Activated CD8-positive, alpha-beta T cell treated with anti-CD3 and anti-CD28 coated beads, Interleukin-2, amount 10 ng/mL, durations not matched to agents 7 days and 5 days (primary cell): ENCODE data around the gene TEKT5. TPM values are rescaled to one million over a fixed set of nuclear protein-coding genes. Genes with fewer than 3 reads are reported as not detected.
"Not testable (repeated sequence)": the region's sequence is repeated elsewhere in the genome, so short reads cannot be mapped to it uniquely, and the experiment has no call there.

Source experiments
- ATAC-seq: fragments of 150-1000 bp; cut with Tn5 transposase; one replicate; pipeline ENCODE4 v1.10.0; 2021; ENCODE audit warnings: moderate library complexity
- CTCF ChIA-PET: fragments of 350-600 bp; sonication (Branson Sonifier 250); formaldehyde crosslinking; loops from one replicate; lab custom pipeline; 2021; ENCODE audit warnings: antibody characterized with exemption; lab: Charles Lee
- POLR2A ChIA-PET: fragments of 350-600 bp; sonication (Branson Sonifier 250); formaldehyde crosslinking; loops from one replicate; lab custom pipeline; 2021; ENCODE audit warnings: antibody characterized with exemption; lab: Charles Lee
- DNase-seq: peaks from one replicate; pipeline ENCODE4 v3.0.0-alpha.2; 2020
- H3K27ac Mint-ChIP-seq: one replicate; pipeline ENCODE4 v1.8.0; 2021; ENCODE audit warnings: mild to moderate bottlenecking, mixed read lengths
- H3K27me3 Mint-ChIP-seq: one replicate; pipeline ENCODE4 v1.8.0; 2021; ENCODE audit warnings: low read depth, mixed read lengths
- H3K36me3 Mint-ChIP-seq: one replicate; pipeline ENCODE4 v1.8.0; 2021; ENCODE audit warnings: low read depth, mixed read lengths
- H3K4me1 Mint-ChIP-seq: one replicate; pipeline ENCODE4 v1.8.0; 2021; ENCODE audit warnings: low read depth, mixed read lengths
- H3K4me3 Mint-ChIP-seq: one replicate; pipeline ENCODE4 v1.8.0; 2021; ENCODE audit warnings: mild to moderate bottlenecking, mixed read lengths
- H3K9me3 Mint-ChIP-seq: one replicate; pipeline ENCODE4 v1.8.0; 2022; ENCODE audit warnings: mixed read lengths; ENCODE audit not compliant: insufficient read depth
- total RNA-seq, 2 experiments: library from RNA; stranded (reverse); gene quantifications; one replicate each; pipeline ENCODE4 v1.2.3, GENCODE V29; 2021

Gene TEKT5
- total RNA-seq, result not detected

DNA sequence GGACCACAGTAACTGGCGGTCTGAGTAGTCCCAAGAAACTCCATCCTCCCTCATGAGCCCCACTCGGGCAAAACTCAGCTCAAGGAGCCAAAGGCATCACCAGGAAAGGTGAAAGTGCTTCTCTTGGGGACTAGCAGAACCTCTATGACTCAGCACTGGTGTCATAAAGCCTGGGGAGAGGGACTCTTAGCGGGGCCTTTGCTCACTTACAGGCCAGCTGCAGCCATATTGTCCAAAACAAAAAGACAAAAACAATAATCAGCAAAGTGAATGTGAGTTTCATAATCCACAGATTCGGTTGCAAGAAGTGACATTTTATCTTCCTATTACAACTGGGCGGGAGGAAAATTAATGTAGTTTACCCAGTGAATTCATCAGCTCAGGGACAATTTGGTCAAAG lies at the start of gene TEKT5:
TSS of gene TEKT5 (minus strand) at position 101 of the 400 bp plus-strand sequence. CDS start at position 44, 57 bp downstream.
- CTCF ChIA-PET, result no interaction called here
- ATAC-seq (no peak), DNase-seq (no peak)
- Mint-ChIP-seq H3K4me1 (peaks cover 9% of the 10 kb centered on the region), H3K4me3 (no peak within 1 kb of the TSS), H3K9me3 (no peaks in the 10 kb centered on the region), H3K36me3 (no peaks in the 10 kb centered on the region), H3K27ac (no peak within 1 kb of the TSS), H3K27me3 (no peaks in the 10 kb centered on the region)
- POLR2A ChIA-PET, result no interaction called here

DNA sequence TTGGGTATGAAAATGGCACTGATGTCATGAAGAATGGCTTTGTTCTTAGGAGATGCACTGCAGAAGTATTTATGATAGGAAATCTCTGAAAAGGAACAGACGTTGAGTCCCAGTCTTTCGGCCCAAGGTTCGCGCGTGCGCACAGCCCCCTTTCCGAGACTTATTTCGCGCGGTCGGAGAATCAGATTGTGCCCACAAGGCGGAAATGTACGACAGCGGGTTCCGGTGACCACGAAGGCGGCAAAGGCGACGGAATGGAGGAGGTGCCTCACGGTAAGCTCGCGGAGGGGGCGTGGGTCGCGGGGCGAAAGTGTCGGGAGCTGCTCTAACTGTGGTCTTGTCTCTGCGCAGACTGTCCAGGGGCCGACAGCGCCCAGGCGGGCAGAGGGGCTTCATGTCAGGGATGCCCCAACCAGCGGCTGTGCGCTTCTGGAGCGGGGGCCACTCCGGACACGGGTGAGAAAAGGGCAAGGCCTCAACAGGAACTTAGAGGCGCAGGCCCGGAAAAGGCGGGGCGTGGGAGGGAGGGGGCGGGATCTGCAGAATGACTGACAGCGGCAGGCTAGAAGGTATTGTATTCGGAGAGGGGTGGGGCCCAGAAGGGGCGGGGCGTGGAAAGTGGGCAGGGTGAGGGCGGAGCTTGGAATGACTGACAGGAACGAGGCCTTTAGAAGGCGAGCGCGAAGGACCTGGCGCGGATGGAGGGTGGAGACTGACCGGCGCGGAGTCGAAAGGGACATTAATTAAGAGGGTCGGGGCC lies 49.1 kb upstream of the TEKT5 start, which contains the start of gene NUBP1:
TSS of gene NUBP1 (plus strand) at position 233 of the 760 bp plus-strand sequence. CDS start at position 255, 22 bp downstream.
- peak; percentile 91 for ATAC-seq
- no peaks in the 10 kb centered on the region for H3K27me3 Mint-ChIP-seq
- POLR2A ChIA-PET, result interaction anchor here (0.6 to 1.8 kb wide), 7 partner anchors 127 to 354 kb away, joined by 3 to 13 read pairs (median 3); partner anchors contain the start of gene CIITA
- H3K36me3 Mint-ChIP-seq, result peaks cover 13% of the 10 kb centered on the region
- peak within 1 kb of the TSS; percentile 95 for H3K4me3 Mint-ChIP-seq
- H3K27ac Mint-ChIP-seq, result peak within 1 kb of the TSS; percentile 99
- CTCF ChIA-PET, result interaction anchor here (0.9 to 2.3 kb wide), 7 partner anchors 12 to 230 kb away, joined by 3 to 18 read pairs (median 3); partner anchors contain the start of gene CIITA
- no peaks in the 10 kb centered on the region for H3K9me3 Mint-ChIP-seq
- peaks cover 55% of the 10 kb centered on the region for H3K4me1 Mint-ChIP-seq
- DNase-seq, result peak; percentile 99

DNA sequence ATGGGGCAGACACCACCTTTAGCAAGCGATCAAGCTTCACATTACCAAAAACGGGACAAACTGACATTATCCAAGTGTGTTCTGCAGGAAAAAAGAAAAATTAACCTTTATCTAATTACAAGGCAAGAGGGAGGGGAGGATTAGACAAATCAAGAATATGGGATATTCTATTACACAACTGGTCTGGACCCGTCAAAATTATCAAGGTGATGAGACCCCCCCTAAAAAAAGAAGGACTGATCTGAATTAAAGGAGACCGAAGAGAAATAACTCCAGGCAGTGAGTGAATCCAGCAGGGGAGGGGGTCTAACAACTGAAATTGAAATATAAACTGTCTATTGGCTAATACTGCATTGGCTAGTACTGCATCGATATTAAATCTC lies 48.5 kb upstream of the TEKT5 start:
- Mint-ChIP-seq H3K9me3 (no peaks in the 10 kb centered on the region), H3K36me3 (peaks cover 10% of the 10 kb centered on the region), H3K27me3 (no peaks in the 10 kb centered on the region), H3K4me1 (peaks cover 60% of the 10 kb centered on the region), H3K4me3 (peak overlapping the region; percentile 95), H3K27ac (peak overlapping the region; percentile 99)
- CTCF ChIA-PET, result interaction anchor here (1.1 to 2.3 kb wide), 3 partner anchors 134 to 222 kb away, joined by 3 to 18 read pairs (median 3); partner anchors contain the start of gene CIITA
- no peak for ATAC-seq
- POLR2A ChIA-PET, result interaction anchor here (0.6 to 1.7 kb wide), 6 partner anchors 127 to 209 kb away, joined by 3 to 11 read pairs (median 3); partner anchors contain the start of gene CIITA
- DNase-seq, result no peak

DNA sequence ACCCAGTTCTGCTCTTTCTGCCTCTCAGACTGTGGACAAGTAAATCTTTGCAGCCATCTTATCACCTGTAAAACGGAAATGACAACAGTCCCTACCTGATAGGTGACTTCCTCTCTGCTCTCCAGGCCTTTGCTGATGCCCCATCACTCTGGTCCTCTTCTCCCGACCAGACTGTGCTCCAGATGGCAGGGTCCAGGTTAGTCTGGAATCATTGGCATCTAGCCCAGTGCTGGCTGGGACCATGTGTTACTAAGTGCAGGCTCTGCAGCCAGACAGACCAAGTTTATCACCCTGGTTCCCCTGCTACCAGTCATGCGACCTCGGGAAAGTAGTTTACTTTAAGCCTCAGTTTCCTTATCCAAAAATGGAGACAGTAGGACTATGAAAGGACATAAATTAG lies 47.1 kb upstream of the TEKT5 start:
- POLR2A ChIA-PET, result no interaction called here

DNA sequence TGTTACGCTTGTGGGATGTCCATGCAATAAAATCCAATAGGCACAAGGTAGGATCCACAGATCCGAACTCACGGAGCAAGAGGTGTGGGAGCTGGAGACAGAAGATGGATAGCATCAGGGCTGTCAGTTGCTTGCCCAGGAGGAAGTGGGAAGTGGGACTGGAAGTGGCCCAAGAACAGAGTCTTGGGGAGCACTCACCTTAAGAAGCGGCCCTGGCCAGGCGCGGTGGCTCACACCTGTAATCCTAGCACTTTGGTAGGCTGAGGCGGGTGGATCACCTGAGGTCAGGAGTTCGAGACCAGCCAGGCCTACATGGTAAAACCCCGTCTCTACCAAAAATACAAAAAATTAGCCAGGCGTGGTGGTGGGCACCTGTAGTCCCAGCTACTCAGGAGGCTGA lies 46.5 kb upstream of the TEKT5 start:
- peaks cover 67% of the 10 kb centered on the region for H3K4me1 Mint-ChIP-seq
- DNase-seq, result not testable (repeated sequence)

More for the DNA sequence above, 47.1 kb upstream of the TEKT5 start:
- DNase-seq (no peak), ATAC-seq (no peak)
- no peaks in the 10 kb centered on the region for H3K9me3 Mint-ChIP-seq
- CTCF ChIA-PET, result interaction anchor here (1.0 kb wide), 1 partner anchor 177 kb away, joined by 4 read pairs; no protein-coding TSS in a partner anchor
- H3K36me3 Mint-ChIP-seq, result peaks cover 2% of the 10 kb centered on the region
- peaks cover 67% of the 10 kb centered on the region for H3K4me1 Mint-ChIP-seq
- no peaks in the 10 kb centered on the region for H3K27me3 Mint-ChIP-seq
- no peak overlapping the region for H3K27ac Mint-ChIP-seq
- H3K4me3 Mint-ChIP-seq, result no peak overlapping the region

DNA sequence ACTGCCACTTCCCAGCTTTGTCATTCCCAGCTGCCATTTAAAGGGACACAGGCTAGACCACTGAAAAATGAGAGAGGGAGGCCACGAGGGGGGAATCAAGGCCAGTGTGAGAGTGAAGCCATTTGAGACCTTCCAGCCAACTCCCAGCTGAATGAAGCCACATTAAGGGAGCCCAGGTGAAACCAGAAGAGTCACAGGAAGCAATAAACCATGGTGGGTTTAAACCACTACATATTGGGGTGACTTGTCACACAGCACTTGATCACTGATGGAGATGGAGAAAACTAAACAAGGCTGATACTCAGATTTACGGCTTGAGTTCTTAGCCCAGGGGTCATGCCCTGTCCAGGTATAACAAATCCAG lies 46.1 kb upstream of the TEKT5 start:
- no peaks in the 10 kb centered on the region for H3K9me3 Mint-ChIP-seq
- ChIA-PET POLR2A (no interaction called here), CTCF (interaction anchor here (0.8 to 7.0 kb wide), 4 partner anchors 177 to 227 kb away, joined by 3 to 112 read pairs (median 7); no protein-coding TSS in a partner anchor)
- no peaks in the 10 kb centered on the region for H3K27me3 Mint-ChIP-seq
- peaks cover 2% of the 10 kb centered on the region for H3K36me3 Mint-ChIP-seq
- peak overlapping the region; percentile 45 for H3K27ac Mint-ChIP-seq
- DNase-seq, result peak; percentile 58
- H3K4me3 Mint-ChIP-seq, result peak overlapping the region; percentile 19
- peaks cover 66% of the 10 kb centered on the region for H3K4me1 Mint-ChIP-seq
- ATAC-seq, result no peak

More for the DNA sequence above, 46.5 kb upstream of the TEKT5 start:
- H3K9me3 Mint-ChIP-seq, H3K27me3 Mint-ChIP-seq, POLR2A ChIA-PET, H3K36me3 Mint-ChIP-seq, ATAC-seq: not testable (repeated sequence)
- Mint-ChIP-seq H3K4me3 (peak overlapping the region; percentile 19), H3K27ac (peak overlapping the region; percentile 45)
- CTCF ChIA-PET, result interaction anchor here (1.0 to 2.0 kb wide), 3 partner anchors 178 to 220 kb away, joined by 4 to 9 read pairs (median 5); no protein-coding TSS in a partner anchor

DNA sequence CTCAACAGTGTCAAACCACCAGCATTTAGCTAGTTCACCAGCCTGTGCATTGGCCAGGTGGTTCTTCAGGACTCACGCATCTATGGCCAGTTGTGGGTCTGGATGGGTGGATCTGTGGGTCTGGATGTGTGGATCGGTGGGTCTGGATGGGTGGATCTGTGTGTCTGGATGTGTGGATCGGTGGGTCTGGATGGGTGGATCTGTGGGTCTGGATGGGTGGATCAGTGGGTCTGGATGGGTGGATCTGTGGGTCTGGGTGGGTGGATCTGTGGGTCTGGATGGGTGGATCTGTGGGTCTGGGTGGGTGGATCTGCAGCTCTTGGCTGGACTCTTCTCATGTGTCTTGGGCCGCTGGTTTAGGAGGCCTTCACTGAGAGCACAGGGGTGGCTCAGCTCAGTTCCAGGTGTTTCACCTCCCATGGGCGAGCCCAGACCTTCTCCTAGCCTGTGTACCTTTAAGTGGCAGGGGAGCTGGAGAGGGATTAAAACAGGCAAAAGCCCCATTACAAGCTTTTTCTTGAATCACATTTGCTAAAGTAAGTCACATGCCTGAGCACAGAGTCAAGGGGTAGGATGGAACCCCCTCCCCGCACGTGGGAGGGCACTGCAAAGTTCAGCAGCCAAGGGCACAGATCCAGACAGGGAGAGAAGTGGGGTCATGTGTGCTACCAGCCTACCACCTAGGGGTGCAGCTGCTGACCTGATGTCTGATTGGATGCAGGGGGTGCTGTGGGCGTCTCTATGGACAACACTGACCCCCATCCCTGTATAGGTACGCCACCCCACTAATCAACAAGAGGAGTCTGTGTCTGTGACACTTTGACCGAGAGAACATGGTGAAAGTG lies 45.5 kb upstream of the TEKT5 start:
- H3K36me3 Mint-ChIP-seq, result peaks cover 2% of the 10 kb centered on the region
- peaks cover 62% of the 10 kb centered on the region for H3K4me1 Mint-ChIP-seq
- no peak for DNase-seq
- no peaks in the 10 kb centered on the region for H3K27me3 Mint-ChIP-seq
- no peak for ATAC-seq
- ChIA-PET CTCF (interaction anchor here (0.8 to 7.0 kb wide), 5 partner anchors 178 to 483 kb away, joined by 3 to 112 read pairs (median 5); no protein-coding TSS in a partner anchor), POLR2A (no interaction called here)
- no peaks in the 10 kb centered on the region for H3K9me3 Mint-ChIP-seq
- no peak overlapping the region for H3K27ac Mint-ChIP-seq
- peak overlapping the region; percentile 19 for H3K4me3 Mint-ChIP-seq

DNA sequence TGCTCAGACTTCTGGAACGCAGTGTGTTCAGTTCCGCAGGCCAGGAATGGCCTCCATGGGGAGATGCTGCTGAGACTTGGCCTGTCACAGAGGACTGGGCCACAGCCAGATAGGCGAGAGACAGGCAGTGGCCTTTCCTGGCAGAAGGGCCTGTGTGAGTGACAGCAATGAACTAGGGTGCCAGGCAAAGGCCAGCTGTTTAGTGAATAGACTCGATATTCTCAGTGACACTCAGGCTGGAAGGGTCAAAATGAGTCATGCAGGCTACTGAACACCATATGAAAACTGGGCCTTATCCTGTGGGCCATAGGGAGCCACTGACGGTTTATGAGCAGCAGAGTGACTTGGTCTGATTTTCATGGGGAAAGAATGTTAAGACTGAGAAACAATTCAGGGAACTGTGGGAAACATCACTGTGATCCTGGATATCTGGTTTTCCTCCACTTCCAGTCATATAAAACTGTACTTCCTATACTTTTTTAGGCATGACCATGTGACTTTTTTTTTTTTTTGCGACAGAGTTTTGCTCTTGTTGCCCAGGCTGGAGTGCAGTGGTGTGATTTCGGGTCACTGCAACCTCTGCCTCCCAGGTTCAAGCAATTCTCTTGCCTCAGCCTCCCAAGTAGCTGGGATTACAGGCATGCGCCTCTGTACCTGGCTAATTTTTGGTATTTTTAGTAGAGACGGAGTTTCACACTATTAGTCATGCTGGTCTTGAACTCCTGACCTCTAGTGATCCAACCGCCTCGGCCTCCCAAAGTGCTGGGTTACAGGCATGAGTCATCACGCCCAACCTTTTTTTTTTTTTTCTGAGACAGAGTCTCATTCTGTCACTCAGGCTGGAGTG lies 43.7 kb upstream of the TEKT5 start:
- Mint-ChIP-seq H3K27me3 (no peaks in the 10 kb centered on the region), H3K36me3 (no peaks in the 10 kb centered on the region), H3K27ac (peak overlapping the region; percentile 43), H3K4me1 (peaks cover 52% of the 10 kb centered on the region), H3K9me3 (no peaks in the 10 kb centered on the region), H3K4me3 (no peak overlapping the region)
- ChIA-PET POLR2A (no interaction called here), CTCF (interaction anchor here (1.5 to 7.0 kb wide), 4 partner anchors 8 to 481 kb away, joined by 7 to 112 read pairs (median 15); partner anchors contain the start of gene CIITA)
- peak; percentile 28 for ATAC-seq
- DNase-seq, result peak; percentile 75

DNA sequence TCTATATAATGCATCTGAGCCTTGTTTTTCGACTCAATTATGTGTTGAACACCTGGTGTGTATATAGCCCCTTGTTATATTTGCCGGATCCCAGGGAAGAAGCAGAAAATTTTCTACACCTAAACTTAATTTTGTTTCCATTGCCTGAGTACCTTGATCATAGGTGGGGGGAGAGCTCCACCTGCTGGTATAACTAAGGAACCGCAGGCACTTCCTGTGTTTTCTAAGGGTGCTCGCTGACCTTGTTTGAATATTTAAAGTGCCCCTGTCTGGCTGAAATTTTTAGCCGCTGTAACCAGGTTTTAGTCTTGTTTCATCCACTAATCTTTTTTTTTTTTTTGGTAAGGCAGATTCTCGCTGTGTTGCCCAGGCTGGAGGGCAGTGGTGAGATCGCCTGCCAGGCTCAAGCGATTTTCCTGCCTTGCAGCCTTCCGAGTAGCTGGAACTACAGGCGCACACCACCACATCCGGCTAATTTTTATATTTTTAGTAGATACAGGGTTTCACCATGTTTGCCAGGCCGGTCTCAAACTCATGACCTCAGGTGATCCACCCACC lies 42.4 kb upstream of the TEKT5 start:
- peak overlapping the region; percentile 63 for H3K27ac Mint-ChIP-seq
- H3K4me1 Mint-ChIP-seq, result peaks cover 42% of the 10 kb centered on the region
- POLR2A ChIA-PET, result no interaction called here
- ATAC-seq (peak; percentile 49), DNase-seq (peak; percentile 82)
- H3K36me3 Mint-ChIP-seq, result no peaks in the 10 kb centered on the region
- H3K27me3 Mint-ChIP-seq, result no peaks in the 10 kb centered on the region
- H3K4me3 Mint-ChIP-seq, result peak overlapping the region; percentile 48
- CTCF ChIA-PET, result interaction anchor here (0.7 to 7.0 kb wide), 16 partner anchors 9 to 480 kb away, joined by 3 to 112 read pairs (median 4); partner anchors contain the start of gene CIITA
- no peaks in the 10 kb centered on the region for H3K9me3 Mint-ChIP-seq

DNA sequence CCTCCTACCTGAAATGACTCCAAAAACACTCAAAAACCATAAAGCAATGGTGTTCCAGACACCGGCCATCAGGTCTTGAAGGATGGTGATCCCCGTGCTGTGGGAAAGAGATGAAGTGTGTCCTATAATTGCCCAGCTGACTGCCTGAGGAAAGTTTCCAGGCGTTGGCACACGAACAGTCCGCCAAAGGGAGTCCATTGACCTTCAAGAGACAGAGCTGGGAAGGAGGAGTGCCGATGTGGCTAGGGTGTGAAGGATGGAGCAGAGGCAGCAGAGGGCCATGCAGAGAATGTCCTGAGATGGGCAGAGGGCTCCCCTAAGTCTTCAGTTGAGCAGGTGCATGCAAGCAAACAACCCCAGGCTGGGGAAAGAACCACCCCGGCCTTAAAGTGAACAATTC lies 37.1 kb upstream of the TEKT5 start:
- H3K9me3 Mint-ChIP-seq, result no peaks in the 10 kb centered on the region
- H3K4me3 Mint-ChIP-seq, result no peak overlapping the region
- no peaks in the 10 kb centered on the region for H3K4me1 Mint-ChIP-seq
- no peak overlapping the region for H3K27ac Mint-ChIP-seq
- DNase-seq (no peak), ATAC-seq (no peak)
- POLR2A ChIA-PET, result interaction anchor here (0.6 to 1.0 kb wide), 2 partner anchors 17 to 766 kb away, joined by 3 read pairs; no protein-coding TSS in a partner anchor
- CTCF ChIA-PET, result interaction anchor here (1.1 to 1.5 kb wide), 3 partner anchors 210 to 218 kb away, joined by 3 to 6 read pairs (median 5); no protein-coding TSS in a partner anchor
- no peaks in the 10 kb centered on the region for H3K27me3 Mint-ChIP-seq
- no peaks in the 10 kb centered on the region for H3K36me3 Mint-ChIP-seq
